T-cell (primary cell): ENCODE data around the gene IL20. TPM values are rescaled to one million over a fixed set of nuclear protein-coding genes. Genes with fewer than 3 reads are reported as not detected.

ENCODE experiments used
- total RNA-seq, 35 experiments: library from RNA in 6 of 35; stranded (reverse) in 6 of 35; fragments of 120-200 nt in 1 of 35; gene quantifications; one replicate each; pipeline versions ENCODE4 v1.2.1 to v1.2.4 and lab custom pipeline; 2013 to 2026

IL20 gene
- total RNA-seq, 5 donors from 2014 or later (not counting 1 experiment from before 2014, with no cell fraction given): not detected

Other genes with a start within 250 kb of the IL20 start
- gene DYRK3, start 230.1 kb upstream of the IL20 start, total RNA-seq: 1 to 10 TPM in 4 of 5 donors, under 1 TPM in 1; 0.73 to 2.0 (median 1.6) TPM
- gene MAPKAPK2, start 180.7 kb upstream of the IL20 start, total RNA-seq: 100 to 1,000 TPM in 1 of 5 donors, 10 to 100 TPM in 4; 64.3 to 117 (median 78.4) TPM
- gene IL19, start 94.8 kb upstream of the IL20 start, total RNA-seq: not detected
- 1 to 10 TPM in 1 of 5 donors, under 1 TPM in 2, not detected in 2; 0.19 to 1.1 (median 0.26) TPM for gene IL10, start 93.1 kb upstream of the IL20 start, total RNA-seq
- gene IL24, start 31.8 kb downstream of the IL20 start, total RNA-seq: under 1 TPM in 2 of 5 donors, not detected in 3; 0.18 to 0.22 TPM
- gene FCMR, start 56.3 kb downstream of the IL20 start, total RNA-seq: 100 to 1,000 TPM; 275 to 576 (median 453) TPM
- 1 to 10 TPM in 3 of 5 donors, not detected in 2; 2.7 to 6.7 (median 3.2) TPM for gene PIGR, start 80.8 kb downstream of the IL20 start, total RNA-seq
- gene FCAMR, start 104.8 kb downstream of the IL20 start, total RNA-seq: not detected
- under 1 TPM; 0.08 to 0.29 (median 0.14) TPM for gene C1orf116, start 167.1 kb downstream of the IL20 start, total RNA-seq
- gene YOD1, start 185.6 kb downstream of the IL20 start, total RNA-seq: 10 to 100 TPM in 2 of 5 donors, 1 to 10 TPM in 3; 7.8 to 13.5 (median 8.7) TPM
- gene PFKFB2, start 187.7 kb downstream of the IL20 start, total RNA-seq: 1 to 10 TPM; 1.6 to 4.7 (median 3.2) TPM
- 1 to 10 TPM in 2 of 5 donors, under 1 TPM in 2, not detected in 1; 0.66 to 4.8 (median 1.0) TPM for gene C4BPB, start 223.2 kb downstream of the IL20 start, total RNA-seq
- under 1 TPM in 3 of 5 donors, not detected in 2; 0.60 to 0.72 (median 0.70) TPM for gene C4BPA, start 238.6 kb downstream of the IL20 start, total RNA-seq